GM18519 (cell line): Measurements from ENCODE around the gene GTF3C4.

Experiments
- ATAC-seq: cut with Tn5 transposase; IDR thresholded peaks from one replicate; pipeline ENCODE4 v1.9.1; 2021; ENCODE audit warnings: mild to moderate bottlenecking, moderate library complexity; ENCODE audit not compliant: unreplicated experiment, low FRiP score

GTF3C4 gene

DNA sequence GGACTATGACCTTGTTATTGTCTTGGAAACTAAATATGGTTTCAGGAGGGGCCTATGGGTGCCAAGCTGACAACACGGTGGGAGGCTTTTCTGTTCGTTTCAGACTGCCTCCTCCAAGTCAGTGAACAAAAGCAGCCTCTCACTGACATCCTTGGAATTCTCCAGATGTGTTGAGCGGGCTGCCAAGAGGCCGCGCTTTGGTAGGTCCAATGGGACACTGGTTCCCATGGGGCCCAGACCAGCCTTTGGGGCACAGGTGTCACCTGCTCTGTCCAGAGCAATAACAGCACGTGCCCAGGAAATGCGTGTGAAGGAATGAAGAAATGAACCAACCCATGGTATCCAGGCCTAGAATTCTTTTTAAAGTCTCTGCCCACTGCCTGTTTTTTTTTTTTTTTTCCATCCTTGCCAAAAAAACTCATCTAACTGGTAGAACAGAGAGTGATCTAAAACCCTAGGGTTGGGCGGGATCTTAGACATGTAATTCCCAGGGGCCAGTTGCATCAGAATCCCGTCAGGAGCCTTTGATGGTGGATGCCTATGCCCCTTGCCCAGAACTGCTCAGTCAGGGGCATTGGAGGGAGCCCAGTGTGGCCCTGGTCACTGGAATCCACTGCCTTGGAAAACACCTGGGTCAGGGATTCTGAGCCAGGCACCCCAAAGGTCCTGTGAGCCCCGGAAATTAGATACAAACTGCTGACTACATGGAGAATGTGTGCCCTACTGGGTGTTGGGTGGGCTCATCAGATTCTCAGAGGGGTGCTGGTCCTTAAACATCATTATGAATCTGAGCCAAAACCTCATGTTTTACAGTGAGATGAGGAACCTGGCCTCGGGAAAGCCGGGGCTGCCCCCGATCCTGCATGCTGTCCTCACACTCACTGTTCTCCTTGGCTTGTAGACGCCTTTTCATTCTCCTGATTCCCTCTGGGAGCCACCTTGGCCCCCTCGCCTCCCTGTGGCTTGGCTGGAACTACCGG, 60.1 kb downstream of the GTF3C4 start:
- no peak for ATAC-seq

DNA sequence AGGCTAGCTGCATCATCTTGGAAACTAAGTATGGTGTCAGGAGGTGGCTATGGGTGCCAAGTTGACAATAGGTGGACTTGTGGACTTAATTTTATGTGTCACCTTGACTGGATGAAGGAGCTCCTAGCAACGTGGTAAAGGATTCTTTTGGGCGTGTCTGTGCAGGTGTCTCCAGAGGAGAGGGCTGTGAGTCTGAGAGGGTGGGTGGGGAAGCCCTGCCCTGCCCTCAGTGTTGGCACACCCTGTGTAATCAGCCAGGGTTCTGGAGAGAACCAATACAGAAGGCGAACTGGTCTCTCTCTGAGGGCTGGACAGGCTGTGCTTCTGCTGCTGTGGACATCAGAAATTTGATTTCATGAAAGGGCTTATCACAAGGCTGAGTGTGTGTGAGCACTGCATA, 61.0 kb downstream of the GTF3C4 start:
- no peak for ATAC-seq

DNA sequence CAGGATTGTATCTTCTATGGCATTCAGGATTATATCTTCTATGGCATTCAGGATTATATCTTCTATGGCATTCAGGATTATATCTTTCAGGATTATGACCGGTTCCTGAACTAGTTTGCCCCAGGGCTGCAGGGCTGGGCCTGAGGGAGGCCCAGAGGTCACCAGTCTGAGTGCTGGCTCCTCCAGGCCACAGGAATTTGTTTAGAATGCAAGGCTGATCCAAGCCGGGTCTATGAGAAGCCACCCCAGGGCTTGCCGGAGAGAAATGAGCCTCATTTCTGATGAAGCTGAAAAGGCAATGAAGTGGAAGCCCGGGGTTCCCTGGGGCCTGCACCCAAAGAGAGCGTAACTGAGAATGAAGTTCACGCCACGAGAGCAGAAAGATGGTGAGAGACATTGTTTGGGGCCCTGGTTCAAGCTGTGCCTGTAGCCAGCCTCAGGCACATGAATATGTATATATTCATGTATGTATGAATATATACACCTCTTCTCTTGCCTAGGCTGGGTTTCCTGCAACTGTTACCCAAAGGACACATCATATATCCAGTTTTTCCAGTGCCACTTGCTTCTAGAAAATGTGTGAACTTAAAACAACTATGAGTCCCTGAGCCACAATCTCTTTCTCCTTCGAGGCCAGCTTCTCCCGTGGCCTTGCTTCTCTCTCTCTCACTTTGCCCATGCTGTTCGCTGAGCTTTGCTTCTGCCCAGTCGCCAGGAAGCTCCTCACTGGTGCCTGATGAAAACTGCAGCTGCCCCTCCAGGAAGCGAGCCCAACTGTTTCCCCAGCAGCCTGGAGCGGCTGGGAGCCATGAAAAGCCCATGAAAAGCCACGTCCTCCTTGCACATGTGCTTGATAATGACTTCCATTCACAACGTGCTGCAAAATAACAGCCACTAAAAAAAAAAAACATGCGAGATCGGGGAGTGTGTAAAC, 62.3 kb downstream of the GTF3C4 start:
- ATAC-seq = no peak

DNA sequence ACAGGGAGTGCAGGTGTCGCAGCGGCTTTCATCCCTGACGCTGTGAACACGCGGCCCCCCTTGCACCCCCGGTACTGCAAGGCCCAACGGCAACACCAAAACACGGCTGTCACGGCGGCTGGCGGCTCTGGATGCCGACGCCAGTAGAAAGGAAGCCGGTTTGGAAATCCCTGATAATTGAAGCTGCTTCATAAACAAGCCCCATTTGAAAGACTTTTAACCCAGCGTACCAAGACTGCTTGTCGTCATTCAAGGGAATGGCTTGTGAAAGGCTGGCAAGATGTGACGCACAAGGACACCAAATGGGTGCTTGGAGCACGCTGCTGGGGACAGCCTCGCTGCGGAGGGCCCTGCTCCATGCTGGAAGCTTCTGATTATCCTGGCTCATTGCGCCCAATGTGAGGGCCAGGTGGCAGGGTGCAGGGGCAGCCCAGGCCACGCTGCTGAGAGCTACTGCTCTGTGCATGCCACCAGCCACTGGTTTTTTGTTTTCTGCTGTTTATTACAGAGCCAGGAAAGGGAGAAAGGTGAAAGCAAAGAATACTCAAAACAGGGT, 63.1 kb downstream of the GTF3C4 start:
- ATAC-seq = no peak

DNA sequence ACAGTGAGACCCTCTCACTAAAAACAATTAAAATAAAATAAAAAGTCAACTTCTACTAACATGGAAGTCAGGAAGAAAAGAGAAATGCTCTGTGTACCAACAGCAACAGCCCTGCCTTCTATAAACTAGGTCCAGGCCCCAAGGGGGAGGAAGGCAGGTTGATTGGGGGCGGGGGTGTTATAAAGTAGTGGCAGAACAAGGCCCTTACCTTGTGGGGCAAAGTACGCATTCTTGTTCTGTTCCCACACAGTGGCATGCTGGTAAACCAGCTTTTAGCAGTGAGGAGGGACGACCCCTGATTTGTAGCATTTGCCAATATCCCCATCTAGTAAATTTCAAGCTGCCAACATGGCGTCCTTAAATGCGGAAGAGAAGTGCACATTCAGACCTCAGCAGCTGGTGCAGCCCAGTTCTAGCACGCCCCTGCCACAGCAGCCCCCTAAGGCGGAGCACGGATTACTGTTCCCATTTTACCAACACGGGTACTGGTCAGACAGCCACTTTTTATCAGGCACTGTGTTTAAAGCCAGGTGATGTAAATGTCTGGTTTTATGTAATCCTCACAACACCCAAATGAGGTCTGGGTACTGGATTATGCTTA, 69.5 kb downstream of the GTF3C4 start:
- ATAC-seq = no peak

DNA sequence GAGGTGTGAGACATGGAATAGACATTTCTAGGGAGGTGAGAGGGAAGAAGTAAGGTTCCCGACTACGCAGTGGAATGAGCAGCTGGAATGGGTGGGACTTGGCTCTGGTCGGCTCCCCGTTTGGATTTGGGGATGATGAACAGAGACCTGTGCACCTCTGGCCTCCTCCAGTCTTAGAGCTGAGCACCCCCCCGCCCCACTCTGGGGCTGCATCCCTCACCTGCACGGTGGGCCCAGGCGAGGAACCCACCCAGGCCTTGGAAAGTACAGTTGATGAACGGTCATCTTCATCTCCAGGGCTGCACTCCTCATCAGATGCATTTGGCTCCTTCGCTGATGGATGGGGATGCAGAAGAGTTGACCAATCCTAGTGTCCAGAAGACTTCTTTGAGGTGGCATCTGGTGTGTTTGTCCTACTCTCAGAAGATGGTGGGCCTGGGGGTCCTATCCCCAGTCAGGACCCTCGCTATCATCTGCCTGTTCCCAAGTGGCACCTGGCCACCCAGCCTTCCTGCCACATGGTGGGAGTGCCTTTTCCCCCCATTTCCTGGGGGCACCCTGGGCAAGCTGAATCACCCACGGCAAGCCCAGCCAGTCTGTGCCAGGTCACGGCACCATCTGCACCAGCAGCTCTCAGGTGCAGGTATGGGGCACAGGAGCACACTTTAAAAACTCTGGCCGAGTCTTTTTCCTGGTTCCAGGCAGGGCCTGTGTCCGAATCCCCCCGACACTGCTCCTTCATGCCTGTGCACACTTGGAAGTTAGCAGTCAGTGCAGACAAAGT, 70.5 kb downstream of the GTF3C4 start:
- no peak for ATAC-seq

DNA sequence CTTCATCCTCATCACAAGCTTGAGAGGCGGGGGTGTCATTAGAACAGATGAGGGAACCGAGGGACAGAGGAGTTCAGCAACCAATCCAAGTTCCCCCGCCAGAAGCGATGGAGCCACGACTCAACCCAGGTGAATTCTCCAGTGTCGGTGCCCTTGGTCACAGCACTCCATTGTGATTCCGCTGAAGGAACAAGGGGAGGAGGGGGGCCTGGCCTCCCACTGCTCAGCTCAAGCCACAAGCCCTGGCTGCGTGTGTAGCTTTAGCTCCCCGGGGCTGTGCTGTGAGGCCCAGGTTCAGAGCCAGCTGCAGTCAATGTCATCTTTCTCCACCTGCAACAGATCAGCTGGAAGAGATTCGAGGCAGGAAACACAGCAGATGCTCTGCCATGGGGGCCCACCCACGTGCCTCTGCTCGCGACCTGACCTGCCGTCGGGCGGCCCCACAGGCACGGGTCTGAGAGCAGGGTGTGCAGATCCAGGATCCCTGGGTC, 72.6 kb downstream of the GTF3C4 start:
- no peak for ATAC-seq

DNA sequence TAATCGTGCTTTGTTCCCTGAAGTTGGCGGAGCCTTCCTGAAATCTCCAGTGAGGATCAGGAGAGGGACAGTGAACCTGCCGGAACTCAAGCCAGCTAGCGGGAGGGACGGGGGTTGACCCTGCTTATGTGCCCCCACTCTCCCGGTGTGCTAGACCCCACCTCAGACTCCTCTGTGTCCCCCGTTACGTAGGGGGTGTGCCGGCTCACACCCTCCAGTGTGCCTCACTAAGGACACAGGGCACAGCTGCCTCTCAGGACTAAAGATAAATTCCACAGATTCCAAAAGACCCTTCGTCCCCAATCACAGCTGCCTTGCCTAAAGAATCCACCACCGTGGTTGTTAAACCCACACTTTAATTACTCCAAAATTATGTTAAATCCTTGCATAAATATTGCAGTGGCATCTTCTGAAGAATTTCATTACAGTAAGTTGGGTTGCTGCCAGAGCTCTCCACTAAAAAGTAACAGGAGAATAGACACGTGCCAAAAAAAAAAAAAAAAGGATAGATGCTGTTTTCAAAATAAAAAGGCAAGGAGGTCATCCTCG, 73.7 kb downstream of the GTF3C4 start:
- ATAC-seq = no peak
